ENCODE results near the gene CLHC1. TPM values are rescaled to one million over a fixed set of nuclear protein-coding genes. Genes with fewer than 3 reads are reported as not detected.

The CLHC1 gene
- total RNA-seq, 4 donors from 2014 or later, result 3.0 to 16.8 (median 3.8) TPM

- 91% methylated on average over 4 of the region's 5 CpGs; no CpG with 5 or more reads in 1 of the 2 donors for WGBS, 2 donors (ENCODE audit: low coverage in 1 of 2)
- Histone ChIP-seq H3K9me3 (no peaks in the 10 kb centered on the region), H3K27ac (peak overlapping the region in 2 of 4 donors; percentile 58 to 65), H3K4me3 (no peak overlapping the region), H3K4me1 (peaks cover 4 to 69% (median 7%) of the 10 kb centered on the region in 3 donors), H3K36me3 (no peaks in the 10 kb centered on the region), H3K27me3 (no peaks in the 10 kb centered on the region)
- no peak for ATAC-seq
- TF ChIP-seq EP300 (IDR thresholded peaks at IDR 0.05), result no peak
- TF ChIP-seq POLR2AphosphoS5 (IDR thresholded peaks at IDR 0.05), result no peak
- no peak for TF ChIP-seq CTCF (IDR thresholded peaks at IDR 0.05)
- no peak for TF ChIP-seq POLR2A (IDR thresholded peaks at IDR 0.05)
Measured at GRCh38 chr2:55138882-55139229, 93.2 kb downstream of the CLHC1 start.

GRCh38 chr2:55138014-55138881, 93.8 kb downstream of the CLHC1 start:
- Histone ChIP-seq H3K9me3 (no peaks in the 10 kb centered on the region), H3K4me1 (peaks cover 4 to 69% (median 7%) of the 10 kb centered on the region in 3 donors), H3K27me3 (no peaks in the 10 kb centered on the region), H3K36me3 (no peaks in the 10 kb centered on the region), H3K4me3 (no peak overlapping the region), H3K27ac (peak overlapping the region in 2 of 4 donors; percentile 58 to 65)
- TF ChIP-seq POLR2A (IDR thresholded peaks at IDR 0.05) (no peak), EP300 (IDR thresholded peaks at IDR 0.05) (no peak), CTCF (IDR thresholded peaks at IDR 0.05) (no peak), POLR2AphosphoS5 (IDR thresholded peaks at IDR 0.05) (no peak)
- ATAC-seq, result no peak
- 25 to 60% methylated on average over 9 to 12 of the region's 12 CpGs for WGBS, 2 donors (ENCODE audit: low coverage in 1 of 2)

GRCh38 chr2:55137024-55137958, 94.8 kb downstream of the CLHC1 start:
- Histone ChIP-seq H3K9me3 (no peaks in the 10 kb centered on the region), H3K36me3 (no peaks in the 10 kb centered on the region), H3K27ac (peak overlapping the region in 2 of 4 donors; percentile 58 to 65), H3K4me1 (peaks cover 4 to 65% (median 7%) of the 10 kb centered on the region in 3 donors), H3K4me3 (peak overlapping the region in 1 of 2 donors; percentile 2), H3K27me3 (no peaks in the 10 kb centered on the region)
- 40 to 71% methylated on average over 14 to 15 of the region's 23 CpGs for WGBS, 2 donors (ENCODE audit: low coverage in 1 of 2)
- ATAC-seq, result peak; percentile 23
- TF ChIP-seq CTCF (IDR thresholded peaks at IDR 0.05) (no peak), POLR2AphosphoS5 (IDR thresholded peaks at IDR 0.05) (no peak), POLR2A (IDR thresholded peaks at IDR 0.05) (no peak), EP300 (IDR thresholded peaks at IDR 0.05) (no peak)

DNA sequence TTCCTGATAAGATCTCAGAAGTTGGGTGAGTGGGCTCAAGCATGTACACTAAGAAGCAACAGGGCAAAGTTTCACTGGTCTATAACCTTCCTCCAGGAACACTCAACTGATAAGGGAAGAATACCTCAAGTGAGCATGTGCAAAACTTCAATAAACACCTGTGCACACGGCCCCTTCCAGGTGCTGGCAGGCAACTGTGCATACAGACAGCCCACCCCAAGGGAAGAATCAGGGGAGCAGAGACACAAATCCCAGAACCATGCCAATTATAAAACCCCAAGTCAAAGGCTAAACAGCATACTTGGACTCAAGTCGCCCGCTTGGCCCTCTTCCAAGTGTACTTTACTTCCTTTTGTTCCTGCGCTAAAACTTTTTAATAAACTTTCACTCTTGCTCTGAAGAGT, 96.0 kb downstream of the CLHC1 start:
- Histone ChIP-seq H3K27ac (peak overlapping the region in 1 of 4 donors; percentile 65), H3K4me3 (no peak overlapping the region), H3K4me1 (peaks cover 4 to 56% (median 7%) of the 10 kb centered on the region in 3 donors), H3K9me3 (no peaks in the 10 kb centered on the region), H3K36me3 (no peaks in the 10 kb centered on the region), H3K27me3 (no peaks in the 10 kb centered on the region)
- ATAC-seq, result no peak
- TF ChIP-seq POLR2A (IDR thresholded peaks at IDR 0.05) (no peak), POLR2AphosphoS5 (IDR thresholded peaks at IDR 0.05) (no peak), CTCF (IDR thresholded peaks at IDR 0.05) (no peak), EP300 (IDR thresholded peaks at IDR 0.05) (no peak)
- 48 to 55% methylated on average over 4 of the region's 4 CpGs for WGBS, 2 donors (ENCODE audit: low coverage in 1 of 2)
